Kasumi-1 (cell line): ENCODE data around the gene SLIT2.

ENCODE experiments used
- DNase-seq, 2 experiments: peaks; one replicate each; lab custom pipeline; 2025; lab: John Stamatoyannopoulos, UW

Gene SLIT2, protein sequence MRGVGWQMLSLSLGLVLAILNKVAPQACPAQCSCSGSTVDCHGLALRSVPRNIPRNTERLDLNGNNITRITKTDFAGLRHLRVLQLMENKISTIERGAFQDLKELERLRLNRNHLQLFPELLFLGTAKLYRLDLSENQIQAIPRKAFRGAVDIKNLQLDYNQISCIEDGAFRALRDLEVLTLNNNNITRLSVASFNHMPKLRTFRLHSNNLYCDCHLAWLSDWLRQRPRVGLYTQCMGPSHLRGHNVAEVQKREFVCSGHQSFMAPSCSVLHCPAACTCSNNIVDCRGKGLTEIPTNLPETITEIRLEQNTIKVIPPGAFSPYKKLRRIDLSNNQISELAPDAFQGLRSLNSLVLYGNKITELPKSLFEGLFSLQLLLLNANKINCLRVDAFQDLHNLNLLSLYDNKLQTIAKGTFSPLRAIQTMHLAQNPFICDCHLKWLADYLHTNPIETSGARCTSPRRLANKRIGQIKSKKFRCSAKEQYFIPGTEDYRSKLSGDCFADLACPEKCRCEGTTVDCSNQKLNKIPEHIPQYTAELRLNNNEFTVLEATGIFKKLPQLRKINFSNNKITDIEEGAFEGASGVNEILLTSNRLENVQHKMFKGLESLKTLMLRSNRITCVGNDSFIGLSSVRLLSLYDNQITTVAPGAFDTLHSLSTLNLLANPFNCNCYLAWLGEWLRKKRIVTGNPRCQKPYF (N-terminal part only)

DNA sequence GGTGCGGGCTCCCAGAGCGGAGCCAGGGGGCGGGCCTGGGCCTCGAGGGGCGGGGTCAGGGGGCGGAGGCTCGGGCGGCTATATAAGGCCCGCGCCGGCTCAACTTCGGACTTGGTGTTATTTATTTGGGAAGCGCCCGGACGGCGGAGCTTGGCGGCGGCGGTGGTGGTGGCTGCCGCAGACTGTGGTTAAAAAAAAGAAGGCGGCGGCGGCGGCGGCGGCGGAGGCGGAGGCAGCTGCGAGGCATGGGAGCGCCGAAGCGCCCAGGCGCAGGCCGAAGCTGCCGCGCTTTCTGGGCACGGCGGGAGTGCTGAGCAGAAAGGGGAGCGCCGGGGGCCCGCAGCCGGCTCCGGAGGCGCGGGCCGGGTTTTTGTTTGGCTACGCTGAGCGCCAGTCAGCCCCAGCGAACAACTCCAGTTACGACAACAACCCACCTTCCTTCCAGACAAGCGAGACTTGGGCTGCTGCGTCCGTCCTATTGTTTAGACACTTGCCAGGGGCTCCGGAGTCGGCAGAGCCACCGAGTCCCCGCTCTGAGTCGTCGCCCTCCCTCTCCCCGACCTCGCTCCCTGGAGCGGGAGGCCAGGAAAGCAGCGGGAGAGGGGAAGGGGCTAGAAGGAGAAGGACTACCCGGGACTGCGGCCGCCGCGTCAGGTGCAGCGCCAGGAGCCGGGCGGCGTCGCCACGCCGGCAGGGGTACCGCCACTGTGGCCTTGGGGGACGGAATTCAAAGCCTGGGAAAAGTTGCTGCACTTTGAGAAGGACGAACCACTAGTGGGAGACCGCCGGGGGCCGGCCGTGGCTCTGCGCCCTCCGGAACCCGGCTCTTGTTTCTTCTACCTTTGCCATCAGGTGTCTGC lies at the start of gene SLIT2:
Gene SLIT2, plus strand, starts transcription at position 110 of the 860 bp plus-strand sequence. CDS start 1,911 bp downstream, outside the sequence.
- DNase-seq, result peak; percentile 45 to 54

DNA sequence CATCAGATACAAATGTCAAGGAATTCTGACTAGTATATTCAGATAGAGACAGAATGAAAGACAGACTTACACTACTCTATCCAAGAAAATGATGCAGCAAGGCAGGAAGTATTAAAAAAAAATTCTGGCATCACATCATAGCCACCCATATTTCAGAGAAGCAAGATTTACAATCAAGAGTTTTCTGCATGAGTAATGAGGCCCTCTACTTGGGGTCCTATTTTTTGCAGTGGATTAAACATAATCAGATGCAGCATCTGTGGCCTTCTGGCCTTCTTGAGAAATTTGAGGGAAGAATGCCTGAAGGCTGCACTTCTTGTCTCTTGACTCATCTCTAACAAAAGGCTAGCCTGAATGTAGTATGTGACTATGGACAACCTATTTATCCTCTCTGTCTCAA lies 48.2 kb upstream of the SLIT2 start:
- DNase-seq, result no peak

DNA sequence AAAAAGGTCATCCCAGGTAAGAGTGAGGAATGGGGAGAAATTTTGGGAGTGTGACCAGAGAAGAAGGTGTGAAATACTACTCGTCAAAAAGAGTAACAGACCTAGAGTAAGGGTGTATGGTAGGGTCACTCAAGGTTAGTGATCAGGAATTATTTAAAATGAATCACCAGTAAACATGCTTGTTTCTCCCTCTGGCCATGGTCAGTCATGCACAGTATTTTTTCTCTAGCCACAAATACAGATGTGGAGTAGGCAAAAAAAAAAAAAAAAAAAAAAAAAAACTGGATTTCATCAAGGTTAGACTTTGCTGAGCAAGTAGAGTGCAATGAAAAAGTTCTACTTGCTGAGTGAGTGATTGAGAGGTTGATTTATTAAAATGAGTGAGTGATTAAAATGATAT lies 34.2 kb upstream of the SLIT2 start:
- DNase-seq, result no peak

DNA sequence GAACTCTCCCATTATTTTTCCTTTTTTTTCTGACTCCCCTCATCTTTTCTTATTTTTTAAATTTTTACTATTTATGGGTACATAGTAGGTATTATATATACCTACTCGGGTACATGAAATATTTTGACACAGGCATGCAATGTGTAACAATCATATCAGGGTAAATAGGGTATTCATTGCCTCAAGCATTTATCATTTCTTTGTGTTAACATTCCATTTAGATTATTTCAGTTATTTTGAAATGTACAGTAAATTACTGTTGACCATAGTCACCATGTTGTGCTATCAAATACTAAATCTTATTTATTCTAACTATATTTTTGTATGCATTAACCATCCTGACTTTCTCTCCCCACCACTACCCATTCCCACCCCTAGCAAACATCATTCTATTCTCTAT lies 33.8 kb upstream of the SLIT2 start:
- no peak for DNase-seq

DNA sequence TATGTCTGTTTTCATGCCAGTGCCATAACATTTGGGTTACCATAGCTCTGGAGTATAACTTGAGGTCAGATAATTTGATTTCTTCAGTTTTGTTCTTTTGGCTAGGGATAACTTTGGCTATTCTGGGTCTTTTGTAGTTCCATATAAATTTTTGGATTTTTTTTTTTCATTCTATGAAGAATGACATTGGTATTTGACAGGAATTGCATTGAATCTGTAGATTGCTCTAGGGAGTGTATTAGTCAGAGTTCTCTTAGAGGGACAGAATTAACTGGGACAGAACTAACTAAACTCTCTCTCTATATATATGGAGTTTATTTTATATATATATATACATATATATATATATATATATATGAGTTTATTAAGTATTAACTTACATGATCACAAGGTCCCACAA lies 32.2 kb upstream of the SLIT2 start:
- DNase-seq, result no peak

DNA sequence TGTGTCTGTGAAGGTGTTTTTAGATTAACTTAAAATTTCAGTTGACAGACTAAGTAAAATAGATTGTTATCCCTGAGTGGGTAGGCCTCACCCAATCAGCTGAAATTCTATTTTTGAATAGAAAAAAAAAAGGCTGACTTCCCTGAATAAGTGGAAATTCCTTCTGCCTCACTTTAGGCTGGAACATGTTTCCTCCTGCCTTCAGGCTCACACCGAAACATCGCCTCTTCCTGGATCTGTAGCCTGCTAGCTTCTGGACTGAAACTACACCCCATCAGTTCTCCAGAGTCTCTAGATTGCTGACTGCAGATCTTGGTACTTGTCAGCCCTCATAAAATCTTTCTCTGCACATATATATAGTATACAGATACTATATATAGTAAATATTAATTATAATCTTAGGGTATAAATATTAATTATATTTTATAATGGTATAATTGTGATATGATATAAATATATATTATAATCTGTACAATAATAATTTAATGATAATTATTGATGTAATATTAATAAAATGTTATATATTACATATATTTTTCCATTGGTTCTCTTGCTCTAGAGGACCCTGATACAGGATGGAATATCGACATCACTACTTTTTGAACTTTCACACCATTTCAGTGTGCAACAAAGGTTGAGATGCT lies 13.7 kb upstream of the SLIT2 start:
- no peak for DNase-seq

DNA sequence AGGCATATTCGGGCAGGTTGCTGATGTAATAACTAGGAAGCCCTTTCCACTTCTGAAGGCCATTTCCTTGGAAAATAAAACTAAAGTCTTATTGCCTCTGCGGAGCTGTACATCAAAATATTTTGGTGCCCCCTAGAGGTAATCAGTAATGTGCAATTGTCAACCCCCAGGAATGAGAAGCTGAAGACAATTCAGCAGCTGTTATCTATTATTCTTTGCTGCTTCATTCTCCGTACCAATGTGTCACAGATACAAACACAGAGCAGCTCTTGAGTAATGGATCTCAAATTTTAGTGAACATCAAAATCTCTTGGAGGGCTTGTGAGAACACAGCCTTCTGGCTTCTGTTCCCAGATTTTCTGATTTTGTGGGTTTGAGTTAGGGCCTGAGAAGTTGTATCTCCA lies 3.5 kb upstream of the SLIT2 start:
- peak; percentile 72 to 81 for DNase-seq

DNA sequence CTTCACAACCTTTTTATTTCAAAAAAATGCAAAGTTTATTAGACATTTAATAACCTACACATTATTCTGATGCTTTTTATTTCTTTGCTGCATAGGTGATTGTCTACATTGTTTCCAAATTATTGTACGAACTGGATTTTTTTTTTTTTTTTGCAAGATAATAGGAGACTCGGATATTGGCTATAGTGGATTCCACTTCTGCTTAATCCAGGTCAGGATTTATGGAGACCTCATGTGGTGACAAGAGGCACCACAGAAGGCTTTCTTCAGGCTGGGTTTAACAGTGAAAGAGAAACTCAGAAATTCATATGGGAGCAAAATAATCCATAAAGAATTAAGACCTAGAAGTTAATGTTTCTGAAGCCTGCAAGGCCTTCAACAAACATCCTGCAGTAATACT lies 2.4 kb upstream of the SLIT2 start:
- DNase-seq, result peak; percentile 54 to 65

DNA sequence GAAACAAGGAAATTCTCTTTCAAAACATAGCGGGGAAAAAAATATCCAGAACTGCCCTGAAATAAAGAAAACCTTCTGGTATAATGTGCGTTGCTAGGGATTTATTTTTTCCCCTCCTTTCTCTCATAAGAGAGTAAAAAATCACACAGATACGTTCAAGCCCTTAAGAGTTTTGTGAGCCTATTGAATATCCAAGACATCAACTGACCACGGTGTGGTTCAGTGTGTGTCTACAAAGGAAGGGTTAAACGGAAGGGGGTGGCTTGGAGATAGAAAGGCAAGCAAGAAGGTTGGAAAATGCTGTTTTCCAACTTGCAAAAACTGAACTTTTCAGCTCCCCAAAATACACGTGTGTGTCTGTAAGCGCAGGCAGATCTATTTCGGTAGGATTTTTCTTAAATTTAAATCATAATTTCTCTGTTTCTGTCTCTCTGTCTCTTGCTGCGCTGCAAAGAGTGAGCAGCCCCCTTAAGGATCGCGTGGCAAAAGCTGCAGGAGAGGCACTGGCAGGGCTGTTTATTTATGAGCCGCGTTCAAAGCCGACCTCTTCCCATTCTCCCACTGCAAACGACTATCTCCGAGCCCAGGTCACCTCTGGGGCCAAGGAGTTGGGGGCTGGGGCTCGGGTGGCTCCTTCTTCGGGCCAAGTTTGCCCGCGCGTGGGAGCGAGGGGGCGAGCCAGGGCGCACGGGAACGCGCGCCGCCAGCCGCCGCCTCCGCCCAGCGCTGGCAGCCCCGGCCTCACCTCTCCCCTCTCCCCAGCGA lies 492 bp upstream of the SLIT2 start:
- peak; percentile 35 to 37 for DNase-seq

DNA sequence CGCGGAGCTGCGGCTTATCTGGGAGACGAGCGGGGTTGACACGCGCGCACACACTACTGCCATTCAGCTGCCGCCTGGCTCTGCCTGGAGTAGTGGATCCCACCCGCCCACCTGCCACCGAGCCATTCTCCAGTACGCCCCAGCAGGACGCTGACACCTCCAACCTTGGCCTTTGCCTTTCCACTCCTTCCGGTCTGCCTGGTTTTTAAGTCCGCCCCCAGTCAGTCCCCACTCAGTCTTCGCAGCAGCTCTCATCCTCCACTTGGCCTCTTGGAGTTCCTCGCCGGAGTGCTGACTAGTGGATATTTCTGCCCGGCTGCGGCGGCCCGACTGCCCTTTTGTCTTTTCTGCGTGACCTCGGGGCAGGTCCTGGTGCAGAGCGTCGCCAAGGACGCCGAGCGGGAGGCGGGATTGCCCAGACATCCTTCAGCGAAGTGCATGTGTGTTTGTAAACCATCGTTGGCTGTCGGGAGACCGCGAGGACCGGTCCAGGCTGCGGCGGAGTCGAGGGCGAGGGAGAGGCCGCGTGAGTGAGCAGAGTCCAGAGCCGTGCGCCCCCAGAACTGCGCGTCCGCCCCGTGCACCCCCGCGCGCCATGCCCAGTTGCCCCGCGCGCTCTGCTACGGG lies 1.1 kb downstream of the SLIT2 start:
- no peak for DNase-seq

DNA sequence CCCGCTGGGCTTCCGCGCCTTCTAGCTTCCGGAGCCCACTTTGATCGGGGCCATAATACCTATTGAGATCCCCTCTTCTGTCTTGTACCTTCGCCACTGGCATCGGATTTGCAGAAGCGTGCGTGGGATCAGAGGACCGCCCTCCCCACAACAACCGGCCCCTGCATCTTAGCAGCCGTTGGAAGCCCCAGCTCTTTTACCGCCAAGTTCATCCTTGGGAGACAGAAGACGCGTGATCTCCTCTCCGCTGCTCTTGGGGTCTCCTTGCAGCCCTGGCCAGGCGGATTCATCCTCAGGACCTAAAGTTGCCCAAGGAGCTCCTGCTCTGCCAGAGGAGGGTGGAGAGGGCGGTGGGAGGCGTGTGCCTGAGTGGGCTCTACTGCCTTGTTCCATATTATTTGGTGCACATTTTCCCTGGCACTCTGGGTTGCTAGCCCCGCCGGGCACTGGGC lies 1.6 kb downstream of the SLIT2 start:
- DNase-seq, result no peak

DNA sequence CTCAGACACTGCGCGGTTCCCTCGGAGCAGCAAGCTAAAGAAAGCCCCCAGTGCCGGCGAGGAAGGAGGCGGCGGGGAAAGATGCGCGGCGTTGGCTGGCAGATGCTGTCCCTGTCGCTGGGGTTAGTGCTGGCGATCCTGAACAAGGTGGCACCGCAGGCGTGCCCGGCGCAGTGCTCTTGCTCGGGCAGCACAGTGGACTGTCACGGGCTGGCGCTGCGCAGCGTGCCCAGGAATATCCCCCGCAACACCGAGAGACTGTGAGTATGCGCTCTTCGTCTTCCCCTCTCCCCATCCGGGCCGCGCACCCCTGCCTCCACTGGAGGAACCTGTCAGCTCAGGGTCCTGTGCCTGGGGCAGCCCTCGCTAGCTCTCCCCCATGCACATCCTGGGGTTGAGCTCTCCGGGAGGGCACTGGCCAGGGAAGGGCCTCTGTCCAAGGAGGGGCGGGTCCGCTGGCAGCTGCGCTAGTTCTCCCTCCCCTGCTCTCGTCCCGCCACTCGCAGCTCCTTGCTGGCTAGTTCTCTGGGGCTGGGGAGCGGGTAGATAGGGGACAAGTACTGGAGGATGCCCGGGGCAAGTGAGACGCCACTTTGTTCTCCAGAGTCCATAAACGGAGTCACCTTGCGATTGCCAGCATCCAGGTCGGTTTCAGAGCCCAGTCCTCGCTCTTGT lies 2.2 kb downstream of the SLIT2 start:
- DNase-seq, result no peak

DNA sequence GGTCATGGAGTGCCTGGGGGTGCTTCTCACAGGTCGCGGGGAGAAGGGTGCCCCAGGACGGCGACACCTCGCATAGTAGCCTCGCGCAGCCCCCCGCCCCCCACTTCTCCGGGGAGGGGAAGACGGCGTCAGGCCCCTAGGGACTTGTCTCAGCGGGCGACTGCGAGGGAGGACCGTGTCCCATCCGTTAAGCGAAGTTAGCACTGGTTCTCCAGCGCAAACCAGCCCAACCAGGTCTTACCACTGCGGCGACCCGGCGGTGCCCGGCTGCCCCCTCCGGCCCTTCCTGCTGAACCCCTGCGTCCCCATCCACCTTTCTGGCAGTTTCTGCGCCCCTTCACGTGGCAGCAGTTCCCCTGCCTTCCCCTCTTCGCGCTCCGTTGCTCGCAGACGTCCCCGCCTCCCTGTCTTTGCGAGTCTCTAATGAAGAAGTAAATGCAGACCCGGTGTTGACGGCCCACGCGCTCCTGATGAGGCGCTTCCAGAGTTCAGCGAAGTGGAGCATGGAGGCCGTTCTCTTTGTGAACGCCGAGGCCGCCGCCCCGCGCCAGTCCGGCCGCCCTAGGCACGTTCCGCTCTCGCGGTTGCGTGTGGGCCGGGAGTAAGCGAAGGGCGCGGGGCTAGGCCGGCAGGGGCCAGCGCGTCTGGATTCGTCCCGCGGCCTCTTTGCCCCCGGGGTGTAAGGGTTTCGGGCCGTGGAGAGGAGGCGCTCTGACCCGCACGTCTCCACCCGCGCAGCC lies 3.0 kb downstream of the SLIT2 start:
- DNase-seq, result no peak

DNA sequence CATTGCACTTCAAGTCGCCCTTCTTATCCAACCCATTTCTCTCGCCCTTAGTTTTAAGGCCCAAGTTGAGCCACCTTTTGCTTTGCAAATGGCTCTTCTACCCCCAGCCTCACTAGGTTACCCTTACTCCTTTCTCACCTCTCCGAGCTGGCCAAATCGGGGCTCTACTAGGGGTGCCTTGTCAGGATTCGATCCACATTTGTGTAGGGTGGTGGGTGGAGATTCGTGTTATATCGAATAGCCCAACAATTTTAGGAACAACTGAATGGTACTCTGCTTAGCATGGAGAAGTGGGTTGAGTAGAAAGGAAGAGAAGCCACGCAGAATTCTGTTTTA lies 3.5 kb downstream of the SLIT2 start:
- DNase-seq, result no peak

DNA sequence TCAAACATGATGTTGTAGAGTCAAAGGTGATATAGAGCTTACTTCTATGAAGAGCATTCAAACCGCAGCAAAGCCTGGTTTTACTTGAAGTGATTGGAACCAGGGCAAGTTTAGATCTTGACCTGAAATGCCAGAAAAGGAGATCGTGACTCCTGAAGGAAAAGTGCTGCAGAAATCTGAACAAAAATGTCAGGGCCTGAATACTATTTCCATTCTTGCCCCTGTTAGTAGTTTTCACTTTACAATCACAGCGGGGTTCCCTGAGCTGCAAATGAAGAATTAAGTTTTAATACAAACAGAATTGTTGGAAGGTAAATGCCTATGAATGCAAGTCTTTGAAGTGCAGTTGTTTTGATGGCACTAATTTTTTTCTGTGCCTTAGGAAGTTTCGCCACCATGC lies 4.1 kb downstream of the SLIT2 start:
- DNase-seq, result no peak

DNA sequence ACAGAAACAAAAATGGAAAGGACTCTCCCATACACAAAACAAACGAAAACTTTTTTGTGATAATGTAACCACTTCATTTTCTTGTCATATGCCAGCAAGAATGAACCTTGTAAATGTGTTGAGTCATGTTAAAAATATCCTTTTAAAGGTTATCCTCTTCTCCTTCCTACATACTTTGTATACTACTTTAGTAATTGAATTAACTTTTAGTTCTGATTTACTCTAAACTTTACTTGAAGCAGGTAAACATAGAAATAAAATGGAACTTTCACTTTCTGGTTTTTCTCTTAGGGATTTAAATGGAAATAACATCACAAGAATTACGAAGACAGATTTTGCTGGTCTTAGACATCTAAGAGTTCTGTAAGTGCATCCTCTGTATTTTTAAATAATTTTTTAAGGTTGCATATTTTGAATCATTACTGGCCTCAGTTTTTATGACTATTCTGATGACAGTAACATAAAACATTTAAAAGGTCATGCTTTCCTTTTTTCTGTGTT lies 4.7 kb downstream of the SLIT2 start:
- DNase-seq, result no peak

DNA sequence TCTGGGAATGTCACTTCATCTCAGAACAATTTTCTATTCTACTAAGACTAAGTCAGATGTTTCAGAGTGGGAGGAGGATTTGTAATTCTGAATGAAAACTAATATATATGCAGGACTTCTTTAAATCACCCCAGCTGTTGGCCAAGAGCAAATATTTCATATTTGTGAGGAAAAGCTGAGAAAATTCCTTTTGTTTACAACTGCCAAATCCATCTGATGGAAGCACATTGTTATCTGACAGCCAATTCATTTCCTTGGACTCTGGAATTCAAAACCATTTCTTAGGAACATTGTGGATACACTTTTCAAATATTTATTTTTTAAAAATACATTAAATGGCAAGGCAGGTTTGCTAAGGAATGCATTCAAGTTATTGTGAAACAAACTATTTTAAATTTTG lies 8.0 kb downstream of the SLIT2 start:
- DNase-seq, result no peak

DNA sequence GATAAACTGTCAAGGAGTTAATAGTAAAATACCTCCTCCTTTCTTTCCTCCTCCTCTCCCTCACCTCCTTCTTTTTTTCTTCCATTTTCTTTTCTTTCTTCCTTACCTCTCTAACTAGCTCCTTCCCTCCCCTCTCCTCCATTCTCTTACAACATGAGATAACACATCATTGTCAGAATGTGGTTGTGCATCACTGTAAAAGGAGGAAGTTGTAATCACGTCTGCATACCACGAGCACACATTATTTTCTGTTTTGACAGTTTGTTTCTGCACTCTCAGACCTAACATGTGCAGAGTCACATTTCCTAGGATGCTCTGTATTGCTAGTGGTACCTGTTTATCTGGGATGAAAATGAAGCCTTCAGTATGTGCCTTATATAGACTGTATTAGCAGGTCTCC lies 9.1 kb downstream of the SLIT2 start:
- DNase-seq, result peak; percentile 76 to 82

DNA sequence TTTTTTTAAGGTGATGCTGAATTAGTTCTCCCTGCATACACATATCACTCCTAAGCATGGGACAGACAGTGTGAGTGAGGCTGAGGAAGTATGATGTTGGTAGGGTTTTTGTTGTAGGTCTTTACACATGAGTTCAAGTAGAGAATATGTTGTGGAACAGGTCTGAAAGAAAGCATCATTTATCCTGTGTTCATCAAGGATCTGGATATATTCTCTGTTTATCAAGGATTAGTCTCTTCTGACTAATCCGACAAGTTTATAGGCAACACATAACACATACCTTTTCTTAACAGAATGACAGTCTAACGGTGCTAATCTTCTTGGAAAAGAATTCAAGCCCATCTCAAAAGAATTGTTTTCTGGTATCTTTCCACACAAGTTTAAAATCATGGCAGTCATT lies 10.5 kb downstream of the SLIT2 start:
- DNase-seq, result no peak
